Dermis lymphatic vessel endothelial cell (primary cell): ENCODE measurements around the gene CD247. TPM values are rescaled to one million over a fixed set of nuclear protein-coding genes. Genes with fewer than 3 reads are reported as not detected.

Experiments
- total RNA-seq: library from RNA; depleted of rRNA; stranded (reverse); fragments of >200 nt; gene quantifications from 2 replicates; pipeline ENCODE4 v1.2.1, GENCODE V29; 2014

Gene CD247
- total RNA-seq, result 0.11 TPM in 1 of 2 replicates, not detected in the other

DNA sequence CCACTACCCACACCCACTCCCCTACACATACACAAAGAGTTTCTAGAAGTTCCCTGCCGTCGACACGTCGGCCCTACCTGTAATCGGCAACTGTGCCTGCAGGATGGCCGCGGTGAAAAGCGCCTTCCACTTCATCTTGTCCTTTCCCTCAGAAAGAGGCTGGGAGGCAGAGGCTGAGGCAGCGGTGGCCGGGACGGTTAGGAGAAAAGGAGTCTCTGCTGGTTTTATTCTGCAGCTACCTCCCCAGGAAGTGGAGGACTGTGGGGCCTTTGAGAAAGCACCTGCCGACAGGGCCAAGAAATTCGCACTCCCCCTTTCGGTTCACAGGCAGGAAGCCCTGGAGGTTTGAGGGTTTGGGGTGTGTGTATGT is at the start of gene CD247:
TSS of gene CD247 (minus strand) at position 199 of the 370 bp plus-strand sequence. CDS start at position 135, 64 bp downstream.

DNA sequence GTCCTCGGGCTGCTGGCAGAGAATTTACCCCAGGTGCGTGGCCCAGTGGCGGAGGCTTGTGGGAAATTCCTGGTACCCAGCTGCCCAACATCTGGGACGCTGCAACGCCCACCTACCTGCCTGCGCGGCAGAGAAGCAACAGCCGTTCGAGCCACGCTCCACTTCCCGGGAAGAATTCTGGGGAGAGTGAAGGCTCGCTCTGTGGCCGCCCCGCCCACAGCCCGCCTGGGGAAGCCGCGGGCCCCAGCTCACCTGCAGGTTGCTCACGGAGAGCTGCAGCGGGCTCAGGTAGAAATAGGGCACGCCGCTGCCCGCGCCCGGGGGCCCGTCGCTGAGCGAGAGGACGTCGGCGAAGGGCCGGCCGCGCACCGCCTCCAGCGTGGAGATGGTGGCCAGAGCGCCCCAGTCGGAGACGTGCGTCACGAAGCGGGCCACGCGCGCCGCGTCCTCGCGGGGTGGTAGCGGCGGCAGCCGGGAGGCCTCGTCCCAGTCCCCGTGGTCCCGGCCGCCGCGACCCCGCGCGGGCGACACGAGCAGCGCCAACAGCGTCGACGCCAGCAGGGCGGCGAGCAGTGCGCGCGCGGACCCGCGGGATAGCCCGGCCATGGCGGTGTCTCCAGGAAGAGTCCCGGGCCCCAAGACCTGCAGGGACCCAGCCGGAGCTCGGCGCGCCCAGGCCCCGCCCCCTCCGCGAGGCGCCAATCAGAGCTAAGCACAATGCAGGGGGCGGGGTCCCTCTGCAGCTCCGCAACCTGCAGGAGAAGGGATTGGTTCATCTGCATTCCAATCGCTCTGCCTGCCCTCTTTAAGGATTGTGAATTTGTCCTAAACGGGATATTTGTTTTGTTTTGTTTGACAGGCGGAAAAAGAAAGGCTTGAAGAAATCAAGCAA is 35.1 kb upstream of the CD247 start, which contains the start of gene CREG1:
TSS of gene CREG1 (minus strand) at position 627 of the 892 bp plus-strand sequence.

Other genes with a start within 250 kb of the CD247 start
- 48.0 and 54.0 TPM in 2 replicates for gene CREG1, start 35.2 kb upstream of the CD247 start, total RNA-seq
- gene RCSD1, start 111.7 kb upstream of the CD247 start, total RNA-seq, result 27.4 and 41.7 TPM in 2 replicates
- 95.8 and 138 TPM in 2 replicates for gene MPZL1, start 203.5 kb upstream of the CD247 start, total RNA-seq